Stimulated activated CD8-positive, alpha-beta memory T cell treated with anti-CD3 and anti-CD28 coated beads, Interleukin-12 subunit alpha, Interleukin-12 subunit beta, amount 100 ng/mL, for 4 hours (primary cell): Measurements from ENCODE around the gene TLCD2.
"Not testable (repeated sequence)": the region's sequence is repeated elsewhere in the genome, so short reads cannot be mapped to it uniquely, and the experiment has no call there.

Source experiments
- DNase-seq: peaks from one replicate; pipeline ENCODE4 v3.0.0-alpha.2; 2020; ENCODE audit warnings: low read depth

Gene TLCD2

GRCh38 chr17:1716076-1716911 lies 6.1 kb upstream of the TLCD2 start:
- DNase-seq, result peak; percentile 100

- DNase-seq, result no peak
Measured at GRCh38 chr17:1715803-1716075, 5.6 kb upstream of the TLCD2 start.

GRCh38 chr17:1714980-1715802 lies 5.0 kb upstream of the TLCD2 start:
- DNase-seq, result no peak

GRCh38 chr17:1714427-1714979 lies 4.3 kb upstream of the TLCD2 start:
- DNase-seq, result no peak

DNA sequence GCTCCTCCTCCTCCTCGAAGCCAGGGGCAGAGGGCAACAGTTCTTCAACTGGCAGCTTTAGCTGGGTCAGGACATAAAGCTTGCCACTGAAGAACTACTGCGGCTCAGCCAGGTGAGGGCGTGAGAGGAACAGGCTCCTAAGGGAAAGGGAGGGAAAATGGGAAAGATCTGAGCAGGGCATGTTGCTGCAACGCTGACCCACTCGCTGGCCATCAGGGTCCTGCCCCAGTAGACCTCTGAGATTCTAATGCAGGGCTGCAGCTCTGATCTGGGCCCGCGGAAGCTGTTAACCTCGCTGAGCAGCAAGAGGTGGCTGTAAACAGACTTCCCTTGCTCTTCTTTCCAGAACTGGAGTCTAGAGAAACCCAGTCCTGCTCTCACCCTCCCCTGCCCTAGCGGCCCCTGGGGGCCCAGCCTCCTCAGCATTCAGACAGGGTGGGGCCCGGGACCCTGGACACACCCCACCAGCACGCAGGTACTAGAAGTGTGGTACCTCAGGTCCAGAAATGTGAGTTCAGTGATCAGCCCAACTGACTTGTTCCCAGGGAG lies 3.8 kb upstream of the TLCD2 start:
- no peak for DNase-seq

DNA sequence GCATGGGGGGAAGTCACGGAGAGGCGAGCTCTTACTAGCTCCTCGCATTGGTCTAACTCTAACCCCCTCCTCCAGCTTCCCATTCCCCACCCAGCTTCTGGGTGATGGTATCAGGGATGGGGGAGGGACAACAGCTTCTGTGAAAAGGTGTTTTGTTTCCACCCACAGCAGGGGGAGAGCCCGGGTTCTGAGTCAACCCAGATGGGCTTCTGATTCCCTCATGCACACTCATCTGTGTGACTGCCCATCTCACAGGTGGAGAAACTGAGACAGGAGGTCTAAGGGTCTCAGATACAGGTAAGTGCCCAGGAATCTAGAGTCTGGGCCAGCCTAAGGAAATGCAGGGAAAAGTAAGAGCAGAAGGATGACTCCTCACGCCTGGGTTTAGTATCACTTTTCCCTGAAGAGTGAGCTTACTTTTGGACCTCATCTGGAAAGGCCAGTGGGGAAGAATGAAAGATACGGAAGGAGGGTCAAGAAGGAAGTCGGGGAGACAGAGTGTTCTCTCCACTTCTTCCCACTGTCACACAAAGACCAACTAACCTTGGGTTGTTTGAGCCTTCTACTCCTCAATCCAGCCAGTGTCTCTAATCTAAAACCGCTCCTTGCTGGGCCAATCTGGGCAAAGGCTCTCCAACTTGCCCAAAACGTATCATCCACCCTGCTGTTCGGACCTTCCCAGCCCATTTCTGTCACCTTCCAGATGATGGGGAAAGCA lies 3.1 kb upstream of the TLCD2 start:
- DNase-seq, result no peak

- no peak for DNase-seq
Measured at GRCh38 chr17:1712271-1712670, 2.1 kb upstream of the TLCD2 start.

DNA sequence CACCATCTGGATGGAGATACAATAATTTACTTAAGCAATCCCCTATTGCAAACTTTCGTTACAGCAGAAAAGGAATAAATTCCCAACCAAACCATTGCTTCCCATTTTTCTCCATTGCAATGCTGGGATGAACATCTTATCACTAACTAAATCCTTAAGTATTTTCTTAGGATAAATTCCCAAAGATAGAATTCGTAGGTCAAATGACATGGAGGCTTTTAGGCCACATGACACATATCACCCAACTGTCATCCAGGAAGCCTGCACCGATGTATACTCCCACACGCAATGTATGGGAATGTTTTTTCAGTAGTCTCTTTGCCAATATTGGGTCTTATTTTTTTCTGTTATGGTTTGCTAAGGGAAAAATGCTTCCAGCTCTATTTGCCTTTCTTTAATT lies 1.6 kb upstream of the TLCD2 start:
- DNase-seq, result no peak

DNA sequence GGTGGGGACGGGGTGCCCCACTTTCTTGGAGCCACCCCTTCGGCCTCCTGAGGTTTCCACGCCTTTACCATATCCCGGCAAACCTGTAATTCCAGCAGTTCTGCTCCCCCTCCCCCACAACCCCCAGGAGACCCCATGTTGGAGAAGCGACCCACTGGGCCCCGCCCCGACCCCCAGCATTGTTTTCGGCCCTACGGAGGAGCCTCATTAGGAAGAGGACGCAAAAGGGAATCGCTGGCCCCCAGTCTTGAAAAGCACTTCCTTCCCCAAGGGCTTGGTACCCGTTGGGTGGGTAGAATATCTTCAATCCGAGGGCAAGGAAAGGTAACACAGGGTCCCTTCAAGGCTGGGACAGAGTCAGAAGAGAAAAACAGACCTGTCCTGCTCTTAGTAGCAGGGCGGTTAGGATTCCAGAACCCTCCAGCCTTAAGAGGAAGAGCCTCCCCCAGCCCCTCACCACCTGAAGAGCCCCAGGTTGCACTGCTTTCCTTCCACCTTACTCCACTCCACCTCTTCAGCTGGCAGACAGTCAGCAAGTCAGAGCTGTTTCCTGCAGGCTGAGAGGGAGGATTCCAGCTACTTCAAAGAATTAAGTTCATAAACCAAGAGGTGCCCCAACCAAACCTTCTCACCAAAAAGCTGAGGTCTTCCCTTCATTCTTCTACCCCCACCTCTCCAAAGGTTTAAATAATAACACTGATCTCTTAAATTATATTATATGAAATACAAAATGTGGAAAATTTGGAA lies 803 bp upstream of the TLCD2 start:
- DNase-seq, result no peak

DNA sequence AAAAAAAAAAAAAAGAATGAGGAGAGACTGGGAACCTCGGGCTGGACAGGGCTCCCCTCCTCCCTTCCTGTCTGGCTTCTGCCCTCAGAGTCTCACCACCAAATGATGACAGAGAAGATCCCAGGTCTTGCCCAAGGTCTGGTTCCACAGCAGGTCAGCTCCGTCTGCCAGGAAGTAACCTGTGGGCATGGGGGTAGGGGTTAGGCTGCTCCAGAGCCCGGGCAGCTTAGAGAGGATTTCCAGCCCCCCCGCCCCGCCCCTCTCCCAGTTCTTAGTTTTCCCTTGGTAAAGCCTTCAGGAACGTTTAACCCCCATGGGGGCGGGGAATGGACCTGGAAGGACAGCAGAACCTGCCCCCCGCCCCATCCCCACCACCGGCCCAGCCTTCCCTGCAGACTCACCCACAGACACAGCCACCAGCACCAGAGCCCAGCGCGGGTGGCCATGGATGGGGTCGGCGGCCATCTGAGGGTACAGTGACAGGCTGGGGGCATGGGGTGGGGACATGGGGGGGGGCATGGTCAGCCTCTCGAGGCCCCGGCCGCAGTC lies 700 bp downstream of the TLCD2 start:
- DNase-seq, result no peak

DNA sequence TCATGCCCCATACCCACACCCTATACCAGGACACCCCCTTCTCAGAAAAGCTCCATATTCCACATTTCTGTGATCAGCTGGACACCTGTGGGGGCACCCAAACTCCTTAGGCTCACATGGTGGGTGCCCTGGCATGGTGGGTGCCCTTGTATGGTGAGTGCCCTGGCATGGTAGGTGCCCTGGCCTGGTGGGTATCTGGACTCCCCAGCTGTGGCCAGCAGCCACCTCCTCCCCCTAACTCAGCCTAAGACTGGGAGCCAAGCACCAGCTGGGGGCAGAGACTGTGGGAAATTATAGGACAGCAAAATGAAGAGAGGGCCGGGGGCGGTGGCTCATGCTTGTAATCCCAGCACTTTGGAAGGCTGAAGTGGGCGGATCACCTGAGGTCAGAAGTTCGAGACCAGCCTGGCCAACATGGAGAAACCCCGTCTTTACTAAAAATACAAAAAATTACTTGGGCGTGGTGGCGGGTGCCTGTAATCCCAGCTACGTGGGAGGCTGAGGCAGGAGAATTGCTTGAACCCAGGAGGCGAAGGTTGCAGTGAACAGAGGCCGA lies 1.3 kb downstream of the TLCD2 start:
- DNase-seq, result not testable (repeated sequence)

DNA sequence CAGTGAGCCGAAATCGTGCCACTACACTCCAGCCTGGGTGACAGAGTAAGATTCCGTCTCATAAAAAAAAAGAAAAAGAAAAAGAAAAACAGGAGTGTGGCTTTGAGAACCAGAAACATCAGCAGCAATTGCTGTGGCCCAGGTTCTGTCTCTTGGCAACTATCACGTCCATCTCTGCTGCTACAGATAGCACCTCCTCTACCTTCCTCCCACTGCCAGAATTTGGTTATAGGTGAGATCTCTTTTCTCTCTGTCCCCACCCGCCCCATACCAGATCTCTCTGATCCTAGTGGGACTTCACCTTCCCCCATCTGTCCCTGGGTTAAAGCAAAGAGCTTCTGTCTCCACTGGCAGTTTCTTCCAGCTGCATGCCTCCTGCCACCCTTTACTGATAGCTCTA lies 3.1 kb downstream of the TLCD2 start:
- DNase-seq, result no peak

DNA sequence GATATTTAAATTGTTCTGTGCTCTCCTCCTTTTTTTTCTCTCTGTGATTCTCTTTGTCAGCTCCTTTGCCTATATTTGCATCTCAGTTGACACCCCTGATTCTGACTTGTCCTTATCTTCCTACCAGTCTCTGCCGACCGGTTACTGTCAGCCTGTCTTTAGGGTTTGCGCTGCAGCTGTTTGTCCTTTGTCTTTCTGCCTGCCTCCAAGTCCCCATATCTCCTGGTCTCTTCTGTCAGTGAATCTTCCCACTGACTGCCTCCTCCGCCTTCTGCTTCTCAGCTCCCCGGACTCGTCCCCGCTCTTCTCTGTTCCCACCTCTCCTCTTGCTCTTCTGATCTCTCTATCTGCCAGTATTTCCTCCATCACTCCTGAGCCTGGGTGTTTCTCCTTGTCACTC lies 5.2 kb downstream of the TLCD2 start:
- DNase-seq, result no peak

- no peak for DNase-seq
Measured at GRCh38 chr17:1703063-1703462, 7.1 kb downstream of the TLCD2 start.

- not testable (repeated sequence) for DNase-seq
Measured at GRCh38 chr17:1699891-1700290, 10.3 kb downstream of the TLCD2 start.

DNA sequence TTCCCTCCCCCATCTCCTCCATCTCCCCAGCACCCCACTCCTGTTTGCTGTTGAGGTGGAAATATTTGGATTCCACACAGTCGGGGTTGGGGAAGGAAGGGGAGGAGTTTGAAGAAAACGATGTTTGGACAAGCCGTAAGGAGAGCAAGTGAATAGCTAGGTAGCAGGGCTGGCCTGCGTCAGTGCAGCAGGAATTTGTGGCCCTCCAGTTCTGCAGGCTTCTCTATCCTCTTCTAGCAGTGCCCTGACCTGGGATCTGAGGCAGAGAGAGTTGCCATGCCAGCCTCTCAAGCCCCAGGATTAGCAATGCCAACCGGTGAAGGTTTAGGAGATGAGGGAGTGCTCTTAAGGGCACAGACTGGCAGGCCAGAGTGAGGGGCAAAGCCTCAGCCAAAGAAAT lies 12.5 kb downstream of the TLCD2 start:
- no peak for DNase-seq

DNA sequence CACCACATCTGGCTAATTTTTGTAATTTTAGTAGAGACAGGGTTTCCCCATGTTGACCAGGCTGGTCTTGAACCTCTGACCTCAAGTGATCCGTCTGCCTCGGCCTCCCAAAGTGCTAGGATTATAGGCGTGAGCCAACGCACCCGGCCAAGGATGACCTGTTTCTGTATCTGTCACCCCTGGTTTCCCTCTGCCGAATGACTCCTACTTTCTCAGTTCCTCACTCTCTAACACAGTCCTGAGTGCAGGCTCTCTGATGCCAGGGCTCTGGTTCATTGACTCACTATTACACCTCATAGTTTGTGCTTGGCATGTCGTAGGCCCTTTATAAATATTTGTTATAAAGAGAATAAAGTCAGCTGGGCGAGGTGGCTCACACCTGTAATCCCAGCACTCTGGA lies 14.8 kb downstream of the TLCD2 start:
- no peak for DNase-seq

- no peak for DNase-seq
Measured at GRCh38 chr17:1693339-1693738, 16.8 kb downstream of the TLCD2 start.

DNA sequence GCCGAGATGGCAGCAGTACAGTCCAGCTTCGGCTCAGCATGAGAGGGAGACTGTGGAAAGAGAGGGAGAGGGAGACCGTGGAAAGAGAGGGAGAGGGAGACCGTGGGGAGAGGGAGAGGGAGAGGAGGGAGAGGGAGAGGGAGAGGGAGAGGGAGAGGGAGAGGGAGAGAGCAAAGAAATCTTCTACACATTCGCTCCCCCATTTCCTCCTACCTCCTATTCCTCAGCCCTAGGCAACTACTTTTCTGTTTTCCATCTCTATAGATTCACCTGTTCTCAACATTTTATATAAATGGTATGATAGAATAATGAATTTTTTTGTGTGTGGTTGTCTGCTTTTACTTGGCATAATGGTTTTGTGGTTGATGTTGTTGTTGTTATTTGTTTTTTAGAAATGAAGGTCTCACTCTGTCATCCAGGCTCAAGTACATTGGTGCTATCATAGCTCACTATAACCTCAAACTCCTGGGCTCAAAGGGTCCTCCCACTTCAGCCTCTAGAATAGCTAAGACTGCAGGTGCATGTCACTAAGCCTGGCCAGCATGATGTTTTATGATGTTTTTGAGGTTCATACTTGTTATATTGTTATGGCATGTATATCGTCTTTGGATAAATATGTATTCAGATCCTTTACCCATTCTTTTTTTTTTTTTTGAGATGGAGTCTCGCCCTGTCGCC lies 19.5 kb downstream of the TLCD2 start:
- no peak for DNase-seq

GRCh38 chr17:1688405-1688804 lies 21.8 kb downstream of the TLCD2 start:
- DNase-seq, result not testable (repeated sequence)
